Fibroblast of mammary gland (primary cell): Measurements from ENCODE around the gene ZFR.
A peak's percentile ranks its signal among the peaks of the same experiment; 100 is the strongest.
"Not testable (repeated sequence)": the region's sequence is repeated elsewhere in the genome, so short reads cannot be mapped to it uniquely, and the experiment has no call there.

ENCODE experiments used
- DNase-seq: peaks from one replicate; pipeline ENCODE4 v3.0.0-alpha.2; 2010; ENCODE audit warnings: low read depth
- H3K4me3 ChIP-seq: 2 replicates; pipeline ENCODE4 v1.5.1; 2011; ENCODE audit warnings: low read depth, mild to moderate bottlenecking, low read length, moderate library complexity; ENCODE audit not compliant: control insufficient read depth
- CTCF ChIP-seq: conservative IDR thresholded peaks from 2 replicates; pipeline ENCODE4 v1.5.1; 2011; ENCODE audit warnings: low read depth, low read length, inconsistent platforms; ENCODE audit not compliant: control insufficient read depth, insufficient read depth

Gene ZFR

GRCh38 chr5:32454821-32455220 lies 10.3 kb upstream of the ZFR start:
- DNase-seq: no peak
- TF ChIP-seq CTCF: no peak
- no peak overlapping the region for H3K4me3 ChIP-seq

GRCh38 chr5:32453916-32454315 lies 9.4 kb upstream of the ZFR start:
- no peak for TF ChIP-seq CTCF
- no peak for DNase-seq
- no peak overlapping the region for H3K4me3 ChIP-seq

- DNase-seq, H3K4me3 ChIP-seq: not testable (repeated sequence)
Measured at GRCh38 chr5:32452316-32452715, 7.8 kb upstream of the ZFR start.

GRCh38 chr5:32450952-32451351 lies 6.4 kb upstream of the ZFR start:
- TF ChIP-seq CTCF: peak; percentile 36
- H3K4me3 ChIP-seq: no peak overlapping the region
- DNase-seq: no peak

- H3K4me3 ChIP-seq: no peak overlapping the region
- DNase-seq: no peak
- no peak for TF ChIP-seq CTCF
Measured at GRCh38 chr5:32449262-32449661, 4.7 kb upstream of the ZFR start.

- DNase-seq: no peak
- TF ChIP-seq CTCF: no peak
- H3K4me3 ChIP-seq: no peak overlapping the region
Measured at GRCh38 chr5:32446630-32447029, 2.1 kb upstream of the ZFR start.

- no peak for TF ChIP-seq CTCF
- H3K4me3 ChIP-seq: no peak overlapping the region
- DNase-seq: no peak
Measured at GRCh38 chr5:32445831-32446614, 1.5 kb upstream of the ZFR start.
